KBM-7 (cell line): ENCODE data around the gene POC1A.
A peak's percentile ranks its signal among the peaks of the same experiment; 100 is the strongest.

Experiments used
- DNase-seq: peaks from one replicate; pipeline ENCODE4 v3.0.0-alpha.2; 2015
- in situ Hi-C: fragments of 300-500 bp; cut with MboI; formaldehyde crosslinking; loops from 2 replicates; pipeline ENCODE4 v1.14.3; 2020; ENCODE audit warnings: low sequenced_read_pairs, low pct_unique_long_range_greater_than_20kb, mixed read lengths

The POC1A gene

DNA sequence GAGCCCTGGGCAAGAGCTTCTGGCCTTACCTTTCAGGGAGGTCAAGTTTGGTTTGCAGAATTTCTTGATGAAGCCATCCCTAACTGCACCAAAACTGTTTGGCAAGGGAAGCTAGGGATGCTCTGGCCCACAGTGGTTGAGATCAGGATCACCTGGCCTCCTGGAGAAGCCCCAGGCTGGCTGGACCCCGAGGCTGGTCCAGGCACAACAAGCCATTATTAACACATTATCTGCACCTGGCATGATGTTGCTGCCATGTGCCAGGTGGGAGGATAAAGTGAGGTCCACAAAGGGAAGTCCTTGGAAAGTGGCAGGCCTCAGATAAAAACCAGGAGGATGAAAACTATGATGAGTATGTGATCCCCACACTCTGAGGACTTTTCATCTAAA is 62.0 kb downstream of the POC1A start:
- in situ Hi-C loops, result no loop called here
- no peak for DNase-seq

GRCh38 chr3:52091586-52092270 is 62.5 kb downstream of the POC1A start:
- in situ Hi-C loops, result no loop called here
- no peak for DNase-seq

- in situ Hi-C loops, result no loop called here
- DNase-seq, result no peak
Observed at GRCh38 chr3:52090933-52091468, 63.2 kb downstream of the POC1A start.

DNA sequence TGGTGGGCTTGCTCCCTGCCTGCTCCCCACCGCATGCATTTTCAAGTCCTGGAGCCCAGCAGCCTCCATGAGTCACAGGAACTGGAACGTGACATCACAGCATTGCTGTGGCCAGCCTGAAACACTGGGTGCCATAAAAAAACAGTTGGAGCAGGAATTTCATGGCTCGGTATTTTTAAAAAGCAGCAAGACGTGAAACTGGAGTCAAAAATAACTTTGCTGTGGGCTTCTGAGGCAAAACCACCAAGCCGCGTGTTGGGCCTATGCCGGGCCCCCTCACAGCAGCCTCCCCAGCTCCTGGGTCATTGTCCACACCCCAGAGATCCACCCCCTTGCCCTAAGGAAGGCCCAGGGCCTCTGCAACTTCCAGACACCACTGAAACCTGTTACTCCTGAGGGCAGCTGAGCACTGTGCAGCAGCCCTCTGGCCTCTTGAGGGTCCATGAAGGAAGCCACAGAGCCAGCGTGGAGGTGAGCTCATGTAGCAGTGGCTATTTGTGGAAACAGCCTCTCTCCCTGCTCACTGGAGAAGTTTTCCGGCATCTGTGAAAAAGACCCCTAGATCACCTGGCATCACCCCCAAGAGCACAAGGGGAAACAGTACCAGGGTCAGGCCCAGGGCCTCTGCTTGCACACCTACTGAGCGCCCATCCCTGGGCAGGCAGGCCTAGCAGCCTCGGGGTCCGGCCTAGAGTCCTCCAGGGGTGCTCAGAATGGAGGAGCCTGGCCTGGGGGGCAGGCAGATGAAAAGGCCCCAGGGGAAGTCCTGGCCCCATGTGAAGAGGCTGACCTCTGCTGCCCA is 63.9 kb downstream of the POC1A start:
- in situ Hi-C loops, result no loop called here
- peak; percentile 50 for DNase-seq

DNA sequence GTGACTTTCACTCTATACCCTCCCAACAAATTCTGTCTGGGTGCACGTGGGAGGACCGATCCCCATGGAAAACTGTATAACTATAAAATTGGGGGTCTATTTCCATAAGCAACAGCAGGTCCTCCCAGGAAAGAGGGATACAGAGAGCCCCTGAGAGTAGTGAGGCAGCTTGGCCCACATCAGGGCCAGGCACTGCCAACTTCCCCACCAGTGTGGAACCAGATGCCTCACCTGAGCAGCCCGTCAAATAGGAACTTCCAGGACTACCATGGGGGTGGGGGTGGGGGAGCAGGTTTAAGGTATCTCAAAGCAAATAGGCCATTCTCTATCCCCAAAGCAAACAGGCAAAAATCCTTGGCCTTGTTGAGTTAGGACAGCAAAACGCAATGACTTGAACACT is 64.5 kb downstream of the POC1A start:
- in situ Hi-C loops, result no loop called here
- no peak for DNase-seq

- in situ Hi-C loops, result no loop called here
- DNase-seq, result peak; percentile 23
Observed at GRCh38 chr3:52088445-52089367, 65.5 kb downstream of the POC1A start.

GRCh38 chr3:52087731-52088130 is 66.5 kb downstream of the POC1A start:
- no peak for DNase-seq
- in situ Hi-C loops, result no loop called here

DNA sequence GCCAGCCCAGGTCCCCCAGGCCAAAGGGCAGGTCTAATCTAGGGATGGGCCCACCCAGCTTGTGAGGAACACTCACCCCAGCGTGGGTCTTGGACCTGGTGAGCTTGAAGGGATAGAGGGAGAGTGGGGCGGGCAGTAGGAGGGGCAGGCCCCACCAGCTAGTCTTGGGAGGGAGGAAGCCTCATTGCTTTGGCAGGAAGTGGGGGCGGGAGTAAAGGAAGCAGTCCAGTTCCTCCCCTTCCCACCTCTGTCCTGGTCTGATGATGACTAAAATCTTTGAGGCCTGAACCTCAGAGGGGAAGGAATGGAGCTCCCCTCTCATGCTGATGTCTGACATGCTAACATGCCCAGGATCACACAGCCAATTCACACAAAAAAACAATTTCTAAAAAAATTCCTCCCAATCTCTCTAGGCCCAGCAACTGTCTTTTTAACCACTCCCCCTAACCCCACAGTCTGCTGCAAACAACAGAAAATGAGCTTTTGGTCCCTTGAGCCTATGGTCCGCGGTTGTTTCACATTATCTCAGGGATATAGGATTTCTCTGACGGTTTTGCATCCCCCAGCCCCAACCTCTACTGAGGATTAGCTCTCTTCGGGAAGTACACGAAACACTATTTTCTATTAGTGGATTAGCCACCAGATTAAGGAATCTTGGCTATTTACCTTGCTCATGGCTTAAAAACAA is 67.1 kb downstream of the POC1A start:
- DNase-seq, result peak; percentile 81
- in situ Hi-C loops, result no loop called here

DNA sequence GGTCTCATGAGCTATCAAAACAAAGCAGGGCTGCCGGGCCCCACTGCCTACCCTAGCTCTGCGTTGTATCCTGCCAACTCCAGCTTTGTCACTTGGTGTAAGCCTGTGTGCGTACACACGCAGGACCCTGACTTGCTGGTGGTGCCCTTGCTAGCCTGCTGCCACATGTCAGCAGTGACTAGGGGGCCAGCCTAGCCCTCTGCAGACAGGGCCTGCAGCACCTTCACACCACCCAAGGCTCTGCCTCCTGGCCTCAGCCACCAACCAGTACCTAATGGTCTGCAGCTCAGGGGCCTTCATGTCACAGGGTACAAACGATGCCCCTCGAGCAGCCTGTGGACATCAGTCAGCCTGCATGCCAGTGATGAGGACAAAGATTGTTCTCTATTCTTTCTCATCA is 67.8 kb downstream of the POC1A start:
- in situ Hi-C loops, result no loop called here
- DNase-seq, result no peak

DNA sequence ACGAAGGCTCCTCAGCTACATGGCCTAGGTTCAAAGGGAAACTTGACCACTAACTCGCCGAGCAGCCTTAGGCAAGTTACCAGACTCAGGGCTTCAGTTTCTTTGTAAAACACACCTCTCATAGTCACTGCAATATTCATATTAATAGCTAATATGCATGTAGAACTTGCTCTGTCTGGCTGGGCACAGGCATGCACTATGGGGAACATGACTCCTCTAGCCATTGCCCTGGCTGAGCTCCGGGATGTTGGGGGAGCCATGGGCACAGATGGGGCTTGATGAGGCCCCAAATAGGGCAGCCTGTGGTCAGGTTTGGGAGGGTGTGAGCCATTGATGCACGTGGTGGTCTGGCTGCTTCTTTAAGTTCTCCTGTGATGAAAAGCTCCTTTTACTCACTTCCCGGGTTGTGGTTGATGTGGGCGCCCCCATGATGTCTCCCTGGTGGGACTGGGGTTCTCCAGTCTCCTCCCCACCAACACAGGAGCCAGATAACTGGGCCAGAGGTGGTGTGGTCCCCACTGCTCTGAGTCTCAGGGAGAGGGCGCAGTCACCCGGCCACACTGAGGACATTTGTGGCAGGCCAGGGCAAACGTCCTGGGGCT is 68.4 kb downstream of the POC1A start:
- in situ Hi-C loops, result no loop called here
- DNase-seq, result no peak

DNA sequence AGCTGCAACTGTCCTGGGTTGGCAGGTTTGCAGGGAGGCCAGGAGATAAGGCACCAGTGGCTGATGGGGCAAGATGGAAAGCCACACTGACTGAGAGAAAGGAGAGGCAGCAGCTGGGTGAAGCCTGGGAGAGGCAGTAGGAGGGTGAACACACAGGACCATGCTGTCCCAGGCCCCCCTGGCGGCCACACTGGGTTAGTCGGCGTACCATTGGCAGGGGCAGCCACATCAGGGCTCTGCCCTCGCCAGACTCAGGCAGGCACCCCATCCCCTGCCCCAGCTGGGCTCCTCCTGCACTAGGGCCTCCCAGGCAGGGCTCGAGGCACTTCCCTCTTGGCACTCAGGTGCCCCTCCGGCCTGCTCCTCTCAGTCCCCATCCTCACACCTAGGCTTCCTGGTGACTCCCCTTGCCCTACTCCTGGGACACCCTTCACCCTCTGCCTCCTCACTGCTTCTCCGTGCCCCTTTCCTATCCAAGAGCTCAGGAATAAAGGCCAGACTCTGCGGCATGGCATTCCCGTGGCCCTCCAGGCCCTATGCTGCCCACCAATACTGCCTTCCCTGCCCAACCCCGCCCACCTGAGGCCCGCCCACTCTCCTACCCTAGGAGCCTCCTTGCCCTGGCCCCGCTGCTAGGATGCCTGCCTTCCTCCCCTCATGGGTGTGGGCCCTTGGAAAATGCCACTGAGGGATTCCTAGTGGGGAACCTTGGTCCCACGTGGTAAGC is 69.1 kb downstream of the POC1A start:
- DNase-seq, result no peak
- in situ Hi-C loops, result no loop called here

- in situ Hi-C loops, result no loop called here
- no peak for DNase-seq
Observed at GRCh38 chr3:52084216-52084945, 69.8 kb downstream of the POC1A start.

- DNase-seq, result no peak
- in situ Hi-C loops, result no loop called here
Observed at GRCh38 chr3:52083556-52084087, 70.6 kb downstream of the POC1A start.

- DNase-seq, result no peak
- in situ Hi-C loops, result no loop called here
Observed at GRCh38 chr3:52082951-52083350, 71.3 kb downstream of the POC1A start.

DNA sequence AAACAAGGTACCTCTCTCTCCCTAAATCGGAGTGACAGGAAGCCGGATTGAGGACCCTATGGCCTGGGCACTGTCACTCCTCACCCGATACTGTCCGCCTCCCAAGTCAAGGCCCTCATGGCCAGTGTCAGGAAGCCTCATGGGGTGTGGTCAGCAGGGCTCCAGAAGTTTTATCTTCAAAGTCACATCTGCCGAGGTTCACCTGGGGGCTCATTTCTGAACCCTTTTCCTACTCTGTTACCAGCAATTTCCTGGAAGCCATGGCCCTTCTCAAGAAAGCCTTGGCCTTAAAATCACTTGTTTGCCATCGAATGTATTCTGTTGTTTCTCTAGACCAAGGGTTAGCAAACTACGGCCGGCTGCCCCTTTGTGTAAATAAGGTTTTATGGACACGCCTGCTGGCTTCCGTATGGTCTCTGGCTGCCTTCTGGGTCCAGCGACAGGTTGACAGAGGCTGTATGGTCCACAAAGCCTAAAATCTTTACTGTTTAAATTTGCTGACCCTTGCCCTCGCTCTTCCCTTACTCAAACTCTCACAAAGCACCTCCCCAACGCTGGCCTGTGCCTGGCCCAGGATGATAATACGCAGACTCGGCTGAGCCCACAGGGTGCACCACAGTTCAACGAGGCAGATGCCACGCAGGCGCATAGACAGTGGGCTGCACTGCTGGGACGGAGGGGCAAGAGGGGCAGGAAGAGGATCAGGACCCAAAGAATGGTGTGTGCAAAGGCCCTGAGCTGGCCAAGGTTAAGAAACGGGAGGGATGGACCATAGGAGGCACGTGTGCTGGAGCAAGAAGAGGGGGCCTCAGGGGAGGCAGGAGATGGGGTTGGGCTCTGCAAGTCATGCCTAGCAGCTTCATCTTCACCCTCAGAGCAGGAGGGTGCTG is 73.1 kb downstream of the POC1A start:
- in situ Hi-C loops, result no loop called here
- DNase-seq, result no peak

- no peak for DNase-seq
- in situ Hi-C loops, result no loop called here
Observed at GRCh38 chr3:52079958-52080357, 74.3 kb downstream of the POC1A start.
